Measurements from ENCODE around the gene DRD2. TPM values are rescaled to one million over a fixed set of nuclear protein-coding genes. Genes with fewer than 3 reads are reported as not detected.

The DRD2 gene
- total and polyA plus RNA-seq, 2 donors, result 0.05 to 0.30 TPM

- no peaks in the 10 kb centered on the region for H3K27me3 ChIP-seq (ENCODE audit: control insufficient read depth in 2 of 2, insufficient read depth in 1 of 2, low read length in 1 of 2)
- WGBS, result 78% methylated on average over 7 of the region's 7 CpGs
Measured at GRCh38 chr11:113444502-113445123, 30.6 kb downstream of the DRD2 start.

DNA sequence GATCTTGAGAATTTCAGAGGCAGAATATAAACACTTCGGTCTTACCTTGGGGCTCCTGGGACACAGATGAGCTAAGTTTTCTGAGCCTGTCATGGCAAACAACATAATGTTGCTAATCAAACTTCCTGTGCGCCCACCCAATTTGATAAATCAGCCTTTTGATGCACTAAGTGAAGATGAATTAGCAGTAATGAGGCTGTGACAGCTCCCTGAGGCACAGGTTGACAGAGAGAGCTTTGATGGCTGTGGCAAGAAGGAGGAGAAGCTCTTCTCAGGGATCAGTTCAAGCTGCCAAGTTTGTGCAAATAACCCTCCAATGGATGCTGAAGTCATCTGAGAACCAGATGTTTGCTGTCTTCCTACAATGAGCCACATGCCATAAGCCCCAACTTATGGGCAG, 34.4 kb downstream of the DRD2 start:
- H3K36me3 ChIP-seq (ENCODE audit: control insufficient read depth in 2 of 2, insufficient read depth in 2 of 2, low read length in 1 of 2), result no peaks in the 10 kb centered on the region
- H3K27me3 ChIP-seq (ENCODE audit: control insufficient read depth in 2 of 2, insufficient read depth in 1 of 2, low read length in 1 of 2), result no peaks in the 10 kb centered on the region
- 97% methylated on average over 2 of the region's 2 CpGs for WGBS

More at GRCh38 chr11:113444502-113445123, 30.6 kb downstream of the DRD2 start:
- no peak overlapping the region for H3K27ac ChIP-seq (ENCODE audit: low read depth in 1 of 2, low read length in 1 of 2)
- no peaks in the 10 kb centered on the region for H3K36me3 ChIP-seq (ENCODE audit: control insufficient read depth in 2 of 2, insufficient read depth in 2 of 2, low read length in 1 of 2)
- H3K4me1 ChIP-seq (ENCODE audit: control insufficient read depth in 2 of 2, insufficient read depth in 2 of 2, low read length in 2 of 2), result no peaks in the 10 kb centered on the region
- H3K9me3 ChIP-seq (ENCODE audit: control insufficient read depth in 2 of 2, insufficient read depth in 1 of 2, low read length in 1 of 2), result no peaks in the 10 kb centered on the region
- no peak overlapping the region for H3K4me3 ChIP-seq (ENCODE audit: low read length in 2 of 2)
- no peak for DNase-seq (ENCODE audit: low read depth in 6 of 9, low spot score in 9 of 9)

DNA sequence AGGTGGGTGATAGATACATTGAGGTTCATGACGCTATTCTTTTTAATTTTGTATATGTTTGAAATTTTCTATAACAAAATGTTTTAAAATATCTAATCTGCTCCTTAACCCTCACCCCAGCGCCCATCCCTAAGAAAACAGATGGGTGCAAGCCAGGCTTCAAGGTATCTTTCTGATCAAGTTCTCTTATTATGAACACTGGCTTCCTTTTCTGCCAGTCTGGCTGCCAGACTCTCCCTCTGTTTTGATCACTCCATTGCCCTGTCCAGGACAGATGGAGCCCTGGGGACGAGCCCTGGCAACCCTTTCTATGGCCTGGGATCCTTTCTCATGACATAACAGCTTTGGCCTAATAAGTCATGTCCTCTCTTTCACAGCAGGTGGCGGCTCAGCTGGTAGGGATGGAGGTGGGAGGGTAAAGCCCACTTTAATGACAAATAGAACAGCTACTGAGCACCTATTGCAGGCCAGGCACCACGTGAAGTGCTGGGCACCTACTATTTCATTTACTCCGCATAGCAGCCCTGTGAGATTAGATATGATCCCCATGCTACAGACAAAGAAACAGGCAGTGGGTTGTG, 38.4 kb downstream of the DRD2 start:
- no peak overlapping the region for H3K4me3 ChIP-seq (ENCODE audit: low read length in 2 of 2)
- H3K4me1 ChIP-seq (ENCODE audit: control insufficient read depth in 2 of 2, insufficient read depth in 2 of 2, low read length in 2 of 2), result no peaks in the 10 kb centered on the region
- peaks cover 0 to 2% of the 10 kb centered on the region in 2 donors for H3K27me3 ChIP-seq (ENCODE audit: control insufficient read depth in 2 of 2, insufficient read depth in 1 of 2, low read length in 1 of 2)
- no peak for DNase-seq (ENCODE audit: low read depth in 6 of 9, low spot score in 9 of 9)
- no peak overlapping the region for H3K27ac ChIP-seq (ENCODE audit: low read depth in 1 of 2, low read length in 1 of 2)
- H3K9me3 ChIP-seq (ENCODE audit: control insufficient read depth in 2 of 2, insufficient read depth in 1 of 2, low read length in 1 of 2), result no peaks in the 10 kb centered on the region
- no peaks in the 10 kb centered on the region for H3K36me3 ChIP-seq (ENCODE audit: control insufficient read depth in 2 of 2, insufficient read depth in 2 of 2, low read length in 1 of 2)
- WGBS, result 72% methylated on average over 6 of the region's 6 CpGs

More for the DNA sequence above, 34.4 kb downstream of the DRD2 start:
- H3K4me1 ChIP-seq (ENCODE audit: control insufficient read depth in 2 of 2, insufficient read depth in 2 of 2, low read length in 2 of 2), result no peaks in the 10 kb centered on the region
- no peaks in the 10 kb centered on the region for H3K9me3 ChIP-seq (ENCODE audit: control insufficient read depth in 2 of 2, insufficient read depth in 1 of 2, low read length in 1 of 2)
- no peak for DNase-seq (ENCODE audit: low read depth in 6 of 9, low spot score in 9 of 9)
- H3K27ac ChIP-seq (ENCODE audit: low read depth in 1 of 2, low read length in 1 of 2), result no peak overlapping the region
- H3K4me3 ChIP-seq (ENCODE audit: low read length in 2 of 2), result no peak overlapping the region

DNA sequence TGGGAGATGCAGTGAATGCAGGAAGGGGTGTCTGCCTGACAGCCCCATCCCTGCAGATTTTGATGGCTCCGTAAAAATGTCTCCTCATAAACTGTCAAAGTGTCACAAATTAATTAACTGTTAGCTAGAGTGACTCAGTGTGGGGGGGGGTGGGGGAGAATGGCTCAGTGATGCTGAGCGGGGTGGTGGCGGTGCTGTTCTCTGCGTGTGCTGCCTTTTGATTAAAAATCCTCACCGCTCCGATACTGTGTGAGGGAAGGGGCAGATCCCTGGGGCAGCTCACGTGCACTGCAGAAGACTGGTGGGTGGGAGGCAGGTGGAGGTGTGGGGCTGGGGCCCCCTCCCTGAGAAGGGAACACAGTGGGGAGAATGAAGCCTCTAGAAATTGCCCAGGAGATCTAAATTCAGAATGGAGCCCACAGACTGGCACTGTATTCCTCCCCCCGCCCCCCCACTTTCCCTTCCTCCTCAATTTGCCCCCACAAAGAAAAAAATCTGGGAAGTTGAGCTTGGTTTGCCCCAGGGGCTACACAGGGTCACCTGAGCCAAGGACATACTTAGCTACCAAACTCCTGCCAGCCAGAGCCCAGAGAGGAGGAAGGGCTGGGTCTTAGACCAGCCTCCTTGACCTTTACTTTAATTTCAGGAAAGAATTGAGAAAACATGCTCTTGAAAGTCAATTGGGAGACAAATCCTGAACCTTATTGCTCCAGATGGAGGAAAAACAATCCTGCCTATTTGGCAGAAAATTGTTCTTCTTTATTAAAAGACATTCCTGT, 39.8 kb downstream of the DRD2 start:
- WGBS, result 90% methylated on average over 8 of the region's 8 CpGs

GRCh38 chr11:113431746-113432145, 43.5 kb downstream of the DRD2 start:
- H3K4me1 ChIP-seq (ENCODE audit: control insufficient read depth in 2 of 2, insufficient read depth in 2 of 2, low read length in 2 of 2), result no peaks in the 10 kb centered on the region
- WGBS, result 96% methylated on average over 4 of the region's 4 CpGs
- no peak overlapping the region for H3K27ac ChIP-seq (ENCODE audit: low read depth in 1 of 2, low read length in 1 of 2)
- H3K36me3 ChIP-seq (ENCODE audit: control insufficient read depth in 2 of 2, insufficient read depth in 2 of 2, low read length in 1 of 2), result no peaks in the 10 kb centered on the region
- peaks cover 0 to 2% of the 10 kb centered on the region in 2 donors for H3K27me3 ChIP-seq (ENCODE audit: control insufficient read depth in 2 of 2, insufficient read depth in 1 of 2, low read length in 1 of 2)
- DNase-seq (ENCODE audit: low read depth in 6 of 9, low spot score in 9 of 9), result no peak
- no peaks in the 10 kb centered on the region for H3K9me3 ChIP-seq (ENCODE audit: control insufficient read depth in 2 of 2, insufficient read depth in 1 of 2, low read length in 1 of 2)
- H3K4me3 ChIP-seq (ENCODE audit: low read length in 2 of 2), result no peak overlapping the region

More for the DNA sequence above, 39.8 kb downstream of the DRD2 start:
- H3K4me1 ChIP-seq (ENCODE audit: control insufficient read depth in 2 of 2, insufficient read depth in 2 of 2, low read length in 2 of 2), result no peaks in the 10 kb centered on the region
- no peak overlapping the region for H3K4me3 ChIP-seq (ENCODE audit: low read length in 2 of 2)
- H3K27me3 ChIP-seq (ENCODE audit: control insufficient read depth in 2 of 2, insufficient read depth in 1 of 2, low read length in 1 of 2), result peaks cover 0 to 2% of the 10 kb centered on the region in 2 donors
- no peaks in the 10 kb centered on the region for H3K9me3 ChIP-seq (ENCODE audit: control insufficient read depth in 2 of 2, insufficient read depth in 1 of 2, low read length in 1 of 2)
- no peak for DNase-seq (ENCODE audit: low read depth in 6 of 9, low spot score in 9 of 9)
- H3K36me3 ChIP-seq (ENCODE audit: control insufficient read depth in 2 of 2, insufficient read depth in 2 of 2, low read length in 1 of 2), result no peaks in the 10 kb centered on the region
- H3K27ac ChIP-seq (ENCODE audit: low read depth in 1 of 2, low read length in 1 of 2), result no peak overlapping the region

- Histone ChIP-seq H3K9me3 (ENCODE audit: control insufficient read depth in 2 of 2, insufficient read depth in 1 of 2, low read length in 1 of 2) (no peaks in the 10 kb centered on the region), H3K27ac (ENCODE audit: low read depth in 1 of 2, low read length in 1 of 2) (no peak overlapping the region), H3K27me3 (ENCODE audit: control insufficient read depth in 2 of 2, insufficient read depth in 1 of 2, low read length in 1 of 2) (no peaks in the 10 kb centered on the region), H3K4me3 (ENCODE audit: low read length in 2 of 2) (no peak overlapping the region), H3K4me1 (ENCODE audit: control insufficient read depth in 2 of 2, insufficient read depth in 2 of 2, low read length in 2 of 2) (no peaks in the 10 kb centered on the region), H3K36me3 (ENCODE audit: control insufficient read depth in 2 of 2, insufficient read depth in 2 of 2, low read length in 1 of 2) (no peaks in the 10 kb centered on the region)
- no peak for DNase-seq (ENCODE audit: low read depth in 6 of 9, low spot score in 9 of 9)
- WGBS, result 97% methylated on average over 6 of the region's 6 CpGs
Measured at GRCh38 chr11:113426686-113427085, 48.5 kb downstream of the DRD2 start.

- DNase-seq (ENCODE audit: low read depth in 6 of 9, low spot score in 9 of 9), result no peak
- H3K4me3 ChIP-seq (ENCODE audit: low read length in 2 of 2), result no peak overlapping the region
- H3K4me1 ChIP-seq (ENCODE audit: control insufficient read depth in 2 of 2, insufficient read depth in 2 of 2, low read length in 2 of 2), result no peaks in the 10 kb centered on the region
- H3K9me3 ChIP-seq (ENCODE audit: control insufficient read depth in 2 of 2, insufficient read depth in 1 of 2, low read length in 1 of 2), result no peaks in the 10 kb centered on the region
- peaks cover 0 to 2% of the 10 kb centered on the region in 2 donors for H3K27me3 ChIP-seq (ENCODE audit: control insufficient read depth in 2 of 2, insufficient read depth in 1 of 2, low read length in 1 of 2)
- H3K27ac ChIP-seq (ENCODE audit: low read depth in 1 of 2, low read length in 1 of 2), result no peak overlapping the region
- 57% methylated on average over 2 of the region's 2 CpGs for WGBS
- H3K36me3 ChIP-seq (ENCODE audit: control insufficient read depth in 2 of 2, insufficient read depth in 2 of 2, low read length in 1 of 2), result no peaks in the 10 kb centered on the region
Measured at GRCh38 chr11:113420808-113421207, 54.4 kb downstream of the DRD2 start.

DNA sequence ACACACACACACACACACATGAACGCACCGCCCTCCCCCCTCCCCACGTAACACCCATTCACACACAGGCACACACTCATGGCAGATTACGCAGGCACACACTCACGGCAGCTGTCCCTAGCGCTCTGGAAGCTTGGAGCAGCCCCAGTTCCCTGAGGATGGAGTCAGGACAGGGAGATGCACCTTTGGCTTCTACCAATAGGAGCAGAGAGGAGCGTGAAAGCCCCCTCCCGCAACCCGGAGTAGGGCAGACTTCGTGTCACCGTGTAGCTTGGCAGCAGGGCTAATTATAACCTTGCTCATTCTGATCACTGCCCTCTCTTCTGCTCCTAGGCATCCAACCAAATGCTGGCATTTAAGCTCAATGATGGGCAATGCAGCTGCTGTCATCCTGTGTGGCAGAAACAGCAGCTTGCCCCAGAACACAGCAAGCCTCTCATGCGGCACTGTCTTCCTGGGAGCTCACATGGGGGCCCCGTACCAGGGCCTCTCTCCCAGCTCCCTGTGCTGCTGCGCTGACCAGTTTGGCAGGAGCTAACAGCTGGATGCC, 55.7 kb downstream of the DRD2 start:
- no peak overlapping the region for H3K4me3 ChIP-seq (ENCODE audit: low read length in 2 of 2)
- no peaks in the 10 kb centered on the region for H3K9me3 ChIP-seq (ENCODE audit: control insufficient read depth in 2 of 2, insufficient read depth in 1 of 2, low read length in 1 of 2)
- no peak overlapping the region for H3K27ac ChIP-seq (ENCODE audit: low read depth in 1 of 2, low read length in 1 of 2)
- peaks cover 0 to 2% of the 10 kb centered on the region in 2 donors for H3K27me3 ChIP-seq (ENCODE audit: control insufficient read depth in 2 of 2, insufficient read depth in 1 of 2, low read length in 1 of 2)
- no peaks in the 10 kb centered on the region for H3K4me1 ChIP-seq (ENCODE audit: control insufficient read depth in 2 of 2, insufficient read depth in 2 of 2, low read length in 2 of 2)
- no peaks in the 10 kb centered on the region for H3K36me3 ChIP-seq (ENCODE audit: control insufficient read depth in 2 of 2, insufficient read depth in 2 of 2, low read length in 1 of 2)
- no peak for DNase-seq (ENCODE audit: low read depth in 6 of 9, low spot score in 9 of 9)
- 87% methylated on average over 14 of the region's 14 CpGs for WGBS

DNA sequence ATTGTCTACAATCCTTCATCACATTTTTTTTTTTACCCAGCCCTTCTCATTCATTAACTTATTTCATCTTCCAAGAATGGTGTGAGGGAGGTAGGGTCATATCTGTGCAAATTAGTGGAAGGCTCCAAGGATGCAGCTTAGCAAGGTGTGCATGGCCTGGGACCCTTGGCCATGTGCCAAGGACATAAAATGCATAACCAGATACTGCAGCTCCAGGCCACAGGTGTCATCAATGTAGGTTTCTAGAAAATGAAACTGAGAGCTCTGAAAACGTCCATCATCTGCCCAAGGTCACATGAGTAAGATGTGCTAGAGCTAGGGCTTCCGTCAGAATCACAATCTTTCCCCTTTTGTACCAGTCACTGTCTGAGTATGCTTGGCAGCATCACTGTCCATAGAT, 57.8 kb downstream of the DRD2 start:
- no peaks in the 10 kb centered on the region for H3K9me3 ChIP-seq (ENCODE audit: control insufficient read depth in 2 of 2, insufficient read depth in 1 of 2, low read length in 1 of 2)
- no peaks in the 10 kb centered on the region for H3K36me3 ChIP-seq (ENCODE audit: control insufficient read depth in 2 of 2, insufficient read depth in 2 of 2, low read length in 1 of 2)
- no peaks in the 10 kb centered on the region for H3K4me1 ChIP-seq (ENCODE audit: control insufficient read depth in 2 of 2, insufficient read depth in 2 of 2, low read length in 2 of 2)
- peaks cover 0 to 2% of the 10 kb centered on the region in 2 donors for H3K27me3 ChIP-seq (ENCODE audit: control insufficient read depth in 2 of 2, insufficient read depth in 1 of 2, low read length in 1 of 2)
- H3K4me3 ChIP-seq (ENCODE audit: low read length in 2 of 2), result no peak overlapping the region
- H3K27ac ChIP-seq (ENCODE audit: low read depth in 1 of 2, low read length in 1 of 2), result no peak overlapping the region
- DNase-seq (ENCODE audit: low read depth in 6 of 9, low spot score in 9 of 9), result no peak
- 77% methylated on average over 2 of the region's 2 CpGs for WGBS

Data from thymus (tissue), 11 donors.